Amniotic stem cell (primary cell): Measurements from ENCODE around the gene TSPAN14.
A peak's percentile ranks its signal among the peaks of the same experiment; 100 is the strongest.
"Not testable (repeated sequence)": the region's sequence is repeated elsewhere in the genome, so short reads cannot be mapped to it uniquely, and the experiment has no call there.

Experiments used
- DNase-seq: peaks from one replicate; lab custom pipeline; 2025; lab: John Stamatoyannopoulos, UW

Gene TSPAN14

DNA sequence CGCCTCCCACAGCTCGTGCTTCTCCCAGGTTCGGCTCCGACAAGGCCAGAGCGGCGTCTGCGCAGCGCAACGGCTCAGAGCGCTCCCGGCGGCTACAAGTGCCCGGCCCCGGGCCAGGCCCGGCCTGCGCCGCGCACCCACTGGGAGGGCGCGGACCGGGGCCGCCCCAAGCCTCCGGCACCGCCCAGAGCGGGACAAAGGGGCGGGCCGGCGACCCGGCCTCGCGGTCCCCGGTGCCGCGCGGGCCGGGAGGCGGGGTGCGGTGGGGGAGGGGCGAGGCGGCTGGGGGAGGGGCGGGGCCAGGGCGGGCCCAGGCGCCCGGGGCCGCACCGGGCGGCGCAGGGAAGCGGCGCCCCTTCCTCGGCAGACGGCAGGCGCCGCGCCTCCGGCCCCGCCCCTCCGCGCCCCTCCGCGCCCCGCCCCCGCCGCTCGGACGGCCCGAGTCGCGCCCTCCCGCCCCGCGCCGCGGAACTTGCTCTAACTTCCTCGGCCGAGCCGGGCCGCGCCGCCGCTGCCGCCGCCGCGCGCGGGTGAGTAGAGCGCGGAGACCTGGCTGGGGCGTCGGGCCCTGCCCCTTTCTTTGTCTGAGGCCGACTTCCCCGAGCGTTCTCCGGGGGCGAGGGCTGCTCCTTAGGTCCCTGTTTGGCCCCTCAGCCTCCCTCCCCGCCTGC is at the start of gene TSPAN14:
TSPAN14 (plus strand) TSS at position 469 of the 671 bp plus-strand sequence. CDS start 34,924 bp downstream, outside the sequence.
- peak; percentile 53 for DNase-seq

- no peak for DNase-seq
Observed at GRCh38 chr10:80405035-80405434, 49.1 kb upstream of the TSPAN14 start.

DNA sequence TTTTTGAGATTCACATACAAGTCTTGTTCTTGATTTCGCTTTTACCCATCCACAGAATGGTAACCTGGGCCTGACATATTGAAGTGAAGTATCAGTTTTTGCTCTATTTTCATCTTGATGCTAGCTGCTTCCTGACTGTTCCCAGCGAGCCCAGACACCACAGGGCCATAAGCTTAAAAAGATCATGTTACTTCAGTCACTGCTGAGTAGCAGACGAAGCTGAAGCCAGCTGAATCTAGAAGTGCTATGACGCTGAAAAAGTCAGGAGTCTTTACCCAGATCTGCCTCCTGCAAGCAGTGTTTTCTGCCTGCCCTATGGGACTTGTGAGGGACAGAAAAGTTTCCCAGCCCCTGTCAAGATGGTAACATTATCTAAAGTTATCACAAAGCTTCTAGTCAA is 48.5 kb upstream of the TSPAN14 start:
- DNase-seq: no peak

GRCh38 chr10:80406204-80406603 is 47.9 kb upstream of the TSPAN14 start:
- DNase-seq: no peak

GRCh38 chr10:80407812-80408241 is 46.3 kb upstream of the TSPAN14 start:
- no peak for DNase-seq

DNA sequence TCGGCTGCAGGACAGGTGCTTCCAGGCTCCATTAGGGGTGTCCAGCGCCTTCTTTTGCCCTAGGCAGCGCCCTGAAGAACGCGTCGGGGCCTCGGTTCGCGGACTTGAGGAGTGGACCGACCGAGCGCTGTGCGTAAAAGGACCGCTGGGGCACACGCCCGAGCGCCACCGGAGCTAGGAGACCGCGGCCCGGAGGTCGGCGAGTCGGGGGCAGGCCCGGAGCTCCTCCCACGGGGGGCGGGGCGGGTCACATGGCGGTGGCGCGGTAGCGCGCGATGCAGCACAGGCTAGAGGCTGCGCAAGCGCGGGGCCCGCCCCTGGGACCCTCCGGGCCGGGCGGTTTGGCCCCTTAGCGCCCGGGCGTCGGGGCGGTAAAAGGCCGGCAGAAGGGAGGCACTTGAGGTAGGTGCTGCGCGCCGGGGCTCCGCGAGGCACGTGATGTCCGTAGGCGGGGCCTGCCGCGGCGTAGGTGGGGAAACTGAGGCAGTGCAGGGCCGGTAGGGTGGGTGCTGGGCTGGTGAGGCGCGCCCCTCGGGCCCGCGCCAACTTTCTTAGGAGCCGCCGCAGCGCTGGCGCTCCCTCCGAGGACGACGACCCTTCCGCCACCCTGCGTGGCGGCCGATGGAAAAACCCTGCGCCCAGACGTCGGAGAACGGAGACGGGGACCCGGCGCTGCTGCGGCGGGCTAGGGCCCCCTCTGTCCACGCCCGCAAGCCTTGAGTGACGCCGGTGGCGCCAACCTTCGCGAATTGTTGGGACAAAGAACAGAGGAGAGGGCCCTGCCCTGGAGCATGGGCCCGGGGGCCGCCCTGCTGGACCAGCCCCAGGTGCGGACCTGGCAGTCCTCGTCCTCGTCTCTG is 45.6 kb upstream of the TSPAN14 start, which contains the start of gene PRXL2A:
PRXL2A (plus strand) TSS at position 310 of the 860 bp plus-strand sequence. CDS start 11,917 bp downstream, outside the sequence.
- DNase-seq: peak; percentile 14

DNA sequence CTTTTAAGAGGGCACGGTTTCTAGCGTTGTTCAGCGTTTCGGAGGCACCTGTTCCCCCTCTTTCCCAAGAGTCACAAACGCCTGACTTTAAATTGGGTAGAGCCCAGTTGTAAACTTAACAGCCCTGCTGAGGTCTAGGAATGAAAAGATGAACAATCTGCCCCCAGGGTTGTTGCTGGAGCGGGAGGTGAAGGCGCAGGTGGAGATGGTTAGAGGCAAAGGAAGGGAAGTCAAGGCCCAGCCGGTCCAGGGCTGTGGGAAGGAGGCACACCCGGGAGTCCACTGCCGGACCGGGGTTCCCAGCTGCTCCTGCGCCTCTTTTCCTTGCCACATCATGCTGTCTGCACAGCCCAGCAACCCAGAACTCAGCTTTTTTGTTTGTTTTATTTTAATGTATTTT is 45.0 kb upstream of the TSPAN14 start:
- no peak for DNase-seq

- no peak for DNase-seq
Observed at GRCh38 chr10:80410122-80410521, 44.0 kb upstream of the TSPAN14 start.

DNA sequence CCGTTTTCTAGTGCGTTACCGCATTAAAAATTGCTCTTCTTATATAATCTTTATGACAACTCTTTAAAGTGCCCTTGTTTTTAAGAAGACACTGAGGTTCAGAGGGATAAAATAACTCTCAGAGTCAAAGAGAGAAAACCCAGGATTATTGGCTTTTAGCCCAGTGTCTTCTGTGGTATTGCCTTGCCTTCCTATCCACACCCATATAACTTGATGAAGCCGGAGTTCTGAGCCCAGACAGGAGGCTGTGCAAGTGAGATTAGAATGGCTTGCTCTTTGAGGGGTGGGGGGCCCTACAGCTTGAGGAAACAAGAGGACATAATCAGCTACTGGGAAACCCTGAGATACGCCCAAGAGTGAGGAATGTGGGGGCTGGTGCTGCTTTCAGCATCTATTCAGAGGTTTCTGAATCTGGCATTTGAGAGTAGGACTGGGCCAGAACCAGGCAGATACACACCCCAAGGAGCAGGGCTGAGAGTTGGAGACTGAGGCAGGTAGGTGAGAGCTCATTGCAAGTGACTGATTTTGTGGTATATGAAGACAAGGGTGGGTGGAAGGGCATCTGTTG is 43.4 kb upstream of the TSPAN14 start:
- DNase-seq: no peak

DNA sequence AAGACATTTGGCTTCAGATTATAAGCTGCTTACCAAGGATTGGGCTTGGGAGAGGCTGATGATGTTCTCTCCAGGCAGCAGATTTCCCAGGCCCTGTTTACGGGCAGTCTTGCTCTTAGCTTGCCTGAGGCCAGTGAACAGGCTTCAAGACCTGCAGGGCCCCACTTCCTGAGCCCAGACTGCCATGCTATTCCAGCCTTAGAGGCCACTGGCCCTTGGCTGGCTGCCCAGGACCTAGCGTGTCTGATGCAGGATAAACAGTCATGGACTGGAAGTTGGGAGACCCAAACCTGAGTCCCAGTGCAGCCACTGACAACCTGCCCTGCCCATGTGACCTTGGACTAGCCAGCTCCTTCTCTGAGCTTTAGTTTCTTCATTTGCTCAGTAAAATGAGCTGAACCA is 42.8 kb upstream of the TSPAN14 start:
- DNase-seq: no peak

GRCh38 chr10:80411681-80412220 is 42.4 kb upstream of the TSPAN14 start:
- DNase-seq: no peak

DNA sequence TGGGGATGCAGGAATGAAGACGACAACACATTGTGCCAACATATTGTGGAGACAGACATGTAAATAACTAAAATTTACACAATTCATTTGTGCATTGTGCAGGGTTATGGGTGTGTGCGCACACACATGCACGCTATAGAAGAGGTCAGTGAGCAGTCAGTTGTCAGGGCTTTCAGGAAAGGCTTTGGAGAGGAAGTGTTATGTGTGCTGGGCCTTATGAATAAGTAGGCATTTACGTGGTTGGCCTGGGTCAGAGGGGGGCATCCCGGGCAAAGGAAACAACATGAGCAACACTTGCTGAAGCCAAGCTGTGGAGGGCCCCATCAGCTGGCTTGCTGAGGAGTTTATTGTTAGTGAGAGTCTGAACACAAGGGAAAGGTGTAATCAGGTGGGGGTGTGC is 41.6 kb upstream of the TSPAN14 start:
- no peak for DNase-seq

- DNase-seq: peak; percentile 49
Observed at GRCh38 chr10:80413271-80413996, 40.7 kb upstream of the TSPAN14 start.

- DNase-seq: no peak
Observed at GRCh38 chr10:80414142-80414895, 39.8 kb upstream of the TSPAN14 start.

DNA sequence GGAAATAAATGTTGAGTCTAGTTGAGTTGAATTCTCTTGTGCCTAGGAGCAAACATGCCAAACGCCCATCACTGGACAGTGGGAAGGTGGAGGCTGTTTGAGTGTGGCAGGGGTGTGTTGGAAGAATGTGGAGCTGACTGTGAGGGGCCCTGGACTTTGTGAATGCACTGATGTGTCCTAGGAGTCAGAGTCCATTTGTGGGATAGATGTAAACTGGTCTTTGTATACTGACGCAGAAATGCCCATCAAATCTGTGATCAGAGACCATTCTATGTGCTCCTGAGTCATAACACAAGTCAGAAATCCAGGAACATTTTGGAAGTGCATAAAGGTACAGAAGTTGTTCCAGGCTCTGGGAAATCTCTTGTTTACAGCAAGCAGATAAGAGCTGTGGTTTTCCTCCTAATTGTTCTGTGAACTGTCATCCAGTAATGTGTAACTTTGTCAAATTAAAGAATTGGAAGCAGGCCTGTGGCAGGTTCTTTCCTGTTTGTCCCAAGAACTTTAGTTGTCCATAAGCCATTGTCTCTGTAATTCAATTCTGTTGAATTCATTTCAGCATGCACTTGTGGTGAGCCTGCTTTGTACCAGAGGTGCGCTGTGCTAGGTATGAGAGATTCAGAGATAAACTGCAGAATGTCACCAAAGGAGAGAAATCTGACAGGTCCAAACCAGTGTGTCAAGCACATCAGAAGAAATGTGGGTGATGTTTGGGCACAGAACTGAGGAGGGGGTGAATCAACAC is 38.2 kb upstream of the TSPAN14 start:
- DNase-seq: no peak

DNA sequence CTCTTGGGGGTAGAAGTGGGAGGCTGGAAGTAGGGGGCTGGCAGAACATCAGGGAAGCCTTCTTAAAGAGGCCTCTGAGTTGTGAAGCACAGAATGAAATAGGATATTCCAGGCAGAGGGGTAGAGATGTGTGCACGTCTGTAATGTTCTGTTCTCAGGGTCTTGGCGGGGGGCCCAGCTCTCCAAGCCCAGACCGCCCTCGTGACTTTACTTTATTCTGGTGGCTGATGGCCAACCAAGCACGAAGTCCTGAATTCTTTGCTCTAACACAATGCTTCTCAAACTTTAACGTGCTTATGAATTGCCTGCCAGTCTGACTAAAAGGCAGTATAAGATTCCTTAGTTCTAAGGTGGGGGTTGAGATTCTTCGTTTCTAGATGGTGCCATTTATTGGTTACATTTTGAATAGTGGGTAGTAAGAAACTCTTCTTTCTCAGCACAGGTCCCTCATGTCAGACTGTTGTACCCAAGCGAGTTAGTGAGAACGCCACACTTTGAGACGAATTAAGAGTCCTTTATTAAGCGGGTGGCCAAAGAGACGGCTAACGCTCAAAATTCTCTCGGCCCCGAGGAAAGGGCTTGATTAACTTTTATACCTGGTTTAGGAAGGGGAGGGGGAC is 37.5 kb upstream of the TSPAN14 start:
- DNase-seq: no peak

GRCh38 chr10:80417256-80417655 is 36.9 kb upstream of the TSPAN14 start:
- DNase-seq: not testable (repeated sequence)

DNA sequence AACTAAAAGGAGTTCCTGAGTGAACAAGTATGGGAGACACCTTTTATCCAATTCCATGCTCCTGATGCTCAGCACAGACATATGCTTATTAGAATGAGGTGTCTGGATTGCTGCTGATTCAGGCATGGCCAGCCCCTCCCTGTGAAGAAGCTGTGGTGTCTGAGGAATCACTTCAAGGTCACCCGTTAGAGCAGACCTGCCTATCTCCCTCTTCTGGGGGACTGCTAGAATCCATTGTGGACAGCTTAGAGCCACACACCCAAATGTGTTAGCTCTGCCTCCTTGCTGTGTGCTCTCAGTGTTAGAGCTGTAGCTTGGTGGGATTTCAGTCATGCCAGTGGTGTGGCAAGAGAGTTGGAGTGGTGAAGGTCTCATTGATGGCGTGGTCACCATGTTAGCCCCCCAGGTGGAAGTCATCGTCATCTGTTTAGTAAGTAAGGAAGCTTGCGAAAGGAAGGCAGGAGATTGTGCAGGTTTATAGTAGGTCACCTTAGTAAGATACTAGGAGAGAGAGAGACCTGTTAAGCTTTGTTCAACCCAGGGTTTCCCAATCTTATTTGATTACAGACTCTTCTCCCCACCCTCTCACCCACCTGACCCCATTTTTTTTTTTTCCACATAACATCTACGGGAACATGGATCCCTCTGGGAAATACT is 32.9 kb upstream of the TSPAN14 start:
- no peak for DNase-seq
